T-helper 22 cell (primary cell): ENCODE measurements around the gene FIBCD1.

Experiments
- DNase-seq: peaks from one replicate; pipeline ENCODE4 v3.0.0-alpha.2; 2020; ENCODE audit warnings: low read depth

The FIBCD1 gene, protein sequence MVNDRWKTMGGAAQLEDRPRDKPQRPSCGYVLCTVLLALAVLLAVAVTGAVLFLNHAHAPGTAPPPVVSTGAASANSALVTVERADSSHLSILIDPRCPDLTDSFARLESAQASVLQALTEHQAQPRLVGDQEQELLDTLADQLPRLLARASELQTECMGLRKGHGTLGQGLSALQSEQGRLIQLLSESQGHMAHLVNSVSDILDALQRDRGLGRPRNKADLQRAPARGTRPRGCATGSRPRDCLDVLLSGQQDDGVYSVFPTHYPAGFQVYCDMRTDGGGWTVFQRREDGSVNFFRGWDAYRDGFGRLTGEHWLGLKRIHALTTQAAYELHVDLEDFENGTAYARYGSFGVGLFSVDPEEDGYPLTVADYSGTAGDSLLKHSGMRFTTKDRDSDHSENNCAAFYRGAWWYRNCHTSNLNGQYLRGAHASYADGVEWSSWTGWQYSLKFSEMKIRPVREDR

DNA sequence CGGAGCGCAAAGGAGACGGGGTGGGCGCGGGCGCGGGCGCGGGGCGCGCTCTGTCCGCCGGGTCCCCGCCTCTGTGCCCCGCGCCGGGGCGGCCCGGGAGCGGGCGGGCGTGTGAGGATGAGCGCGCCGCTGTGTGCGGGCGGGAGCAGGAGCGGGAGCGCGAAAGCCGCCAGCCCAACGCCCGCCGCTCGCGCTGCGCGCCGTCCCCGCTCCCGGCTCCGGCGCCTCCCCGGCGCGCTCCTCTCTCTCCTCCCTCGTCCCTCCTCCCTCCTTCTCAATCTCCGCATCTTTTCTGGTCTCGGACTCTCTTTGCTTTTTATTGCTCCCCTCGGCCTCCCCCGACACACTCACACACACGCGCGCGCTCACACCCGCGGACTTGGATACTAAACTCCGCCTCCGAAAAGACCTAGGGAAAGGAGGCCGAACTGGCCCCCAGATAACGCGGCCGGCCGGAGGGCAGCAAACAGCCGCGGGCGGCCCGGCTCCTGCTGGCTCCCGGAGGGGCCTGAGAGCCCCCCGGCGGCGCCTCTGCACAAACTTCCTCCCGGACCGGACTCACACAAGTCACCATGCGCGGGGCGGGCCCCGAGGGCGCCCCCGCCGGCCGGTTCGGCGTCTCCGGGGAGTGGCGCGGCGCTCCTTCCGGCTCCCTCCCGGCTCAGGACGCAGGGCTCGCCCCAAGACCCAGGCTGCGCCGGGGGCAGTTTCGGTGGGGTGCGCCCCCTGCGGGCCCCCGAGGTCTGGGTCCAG, at the start of gene FIBCD1:
Gene FIBCD1, minus strand, starts transcription at position 596 of the 753 bp plus-strand sequence. CDS start 640 bp downstream, outside the sequence.
- no peak for DNase-seq

DNA sequence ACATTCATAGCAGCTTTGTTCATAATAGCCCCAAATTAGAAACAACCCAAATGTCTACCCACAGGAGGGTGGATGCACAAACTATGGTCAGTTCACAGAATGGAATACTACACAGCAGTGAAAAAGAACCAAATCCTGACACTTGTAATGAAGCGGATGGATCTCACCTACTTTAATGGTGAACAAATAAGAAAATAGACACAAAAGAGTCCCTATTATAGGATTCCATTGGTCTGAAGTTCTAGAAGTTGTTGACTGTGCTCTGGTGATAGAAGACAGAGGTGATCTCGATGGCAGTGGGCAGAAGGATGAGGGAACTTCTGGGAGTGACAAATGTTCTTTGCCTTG, 49.3 kb upstream of the FIBCD1 start:
- no peak for DNase-seq

DNA sequence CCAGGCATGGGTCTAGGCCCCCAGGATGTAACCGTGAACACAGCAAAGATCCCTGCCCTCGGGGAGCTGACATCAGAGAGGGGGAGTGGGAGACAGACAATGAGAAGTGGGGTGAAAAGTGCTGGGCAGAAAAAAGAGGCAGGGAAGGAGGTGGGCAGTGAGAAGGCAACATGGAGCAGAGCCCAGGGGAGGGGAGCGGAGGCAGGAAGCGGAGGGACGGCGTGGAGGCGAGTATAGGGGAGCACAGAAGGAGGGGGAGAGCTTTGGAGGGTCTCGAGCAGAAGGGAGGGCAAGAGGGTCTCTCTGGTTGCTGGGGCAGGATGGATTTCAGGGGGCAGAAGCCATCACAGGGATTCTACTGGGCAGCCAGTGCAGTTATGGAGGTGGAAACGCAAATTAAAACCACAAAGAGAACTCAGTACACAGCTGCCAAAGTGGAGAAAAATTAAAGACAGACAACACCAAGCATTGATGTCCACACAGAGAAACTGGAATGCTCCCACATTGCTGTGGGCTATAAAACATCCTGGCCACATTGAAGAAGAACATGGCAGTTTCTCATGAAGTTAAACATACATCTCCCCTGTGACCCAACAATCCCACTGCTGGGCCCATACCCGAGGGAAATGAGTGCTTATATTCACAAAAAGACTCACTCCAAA, 48.8 kb upstream of the FIBCD1 start:
- no peak for DNase-seq

- no peak for DNase-seq
These were observed 48.0 kb upstream of the FIBCD1 start for GRCh38 chr9:130987054-130987453.

GRCh38 chr9:130986356-130986965, 47.4 kb upstream of the FIBCD1 start:
- no peak for DNase-seq

GRCh38 chr9:130985606-130986162, 46.6 kb upstream of the FIBCD1 start:
- DNase-seq, result no peak

- DNase-seq, result no peak
These were observed 46.0 kb upstream of the FIBCD1 start for GRCh38 chr9:130985029-130985428.

DNA sequence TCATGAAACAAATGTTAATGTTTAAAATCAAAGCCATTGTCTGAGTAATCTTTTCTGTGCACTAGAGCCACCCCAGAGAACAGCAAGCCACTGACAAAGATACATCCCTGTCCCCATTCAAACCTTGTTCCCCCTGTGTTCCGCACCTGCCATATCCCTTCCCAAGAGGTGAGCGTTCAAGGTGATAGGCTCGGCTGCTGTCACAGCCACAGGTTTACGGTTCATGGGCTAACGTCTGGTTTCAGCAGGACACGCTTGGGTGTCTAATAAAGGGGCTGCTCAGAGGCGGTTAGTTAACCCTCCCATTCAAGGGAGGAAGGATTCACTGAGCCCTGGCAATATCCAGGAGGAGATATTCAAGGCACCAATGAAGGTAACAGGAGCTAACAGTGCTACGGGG, 45.5 kb upstream of the FIBCD1 start:
- DNase-seq, result no peak

GRCh38 chr9:130983970-130984369, 44.9 kb upstream of the FIBCD1 start:
- DNase-seq, result no peak

- no peak for DNase-seq
These were observed 44.3 kb upstream of the FIBCD1 start for GRCh38 chr9:130983359-130983670.

- DNase-seq, result no peak
These were observed 43.8 kb upstream of the FIBCD1 start for GRCh38 chr9:130982636-130983358.

- no peak for DNase-seq
These were observed 42.7 kb upstream of the FIBCD1 start for GRCh38 chr9:130981756-130982137.

DNA sequence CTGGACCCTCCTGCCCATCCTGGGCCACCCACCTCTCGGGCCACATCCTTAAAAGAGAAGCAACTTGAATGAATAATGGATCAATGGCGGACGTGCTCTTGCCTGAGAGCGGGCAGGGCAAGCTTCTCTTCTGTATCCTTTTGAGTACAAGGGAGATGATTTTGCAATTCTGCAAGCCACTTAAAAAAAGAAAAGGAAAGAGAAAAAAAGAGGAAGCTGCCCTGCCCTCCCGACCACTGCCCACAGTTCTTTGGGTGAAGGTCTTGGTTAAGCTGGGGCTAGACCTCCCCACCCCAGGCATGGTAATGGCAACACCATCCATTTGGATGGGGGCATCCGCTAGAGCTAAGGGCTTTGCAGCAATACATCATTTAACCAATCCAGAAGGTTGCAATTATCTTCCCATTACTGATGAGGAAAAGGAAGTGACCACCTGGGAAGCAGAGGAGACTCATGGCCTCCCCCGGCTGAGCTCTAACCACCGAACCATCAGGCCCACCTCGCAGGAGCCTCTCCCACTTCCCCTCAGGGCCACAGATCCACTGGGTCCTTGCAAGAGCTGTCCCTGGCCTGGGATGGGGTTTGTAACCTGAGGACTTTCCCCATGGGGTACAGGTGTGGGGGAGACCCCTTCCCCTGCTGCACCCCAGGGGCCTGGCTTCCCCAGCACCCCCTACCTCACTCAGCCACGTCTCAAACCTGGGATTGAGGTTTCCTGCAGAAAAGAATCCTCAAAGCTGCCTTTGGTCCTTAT, 42.1 kb upstream of the FIBCD1 start:
- no peak for DNase-seq

DNA sequence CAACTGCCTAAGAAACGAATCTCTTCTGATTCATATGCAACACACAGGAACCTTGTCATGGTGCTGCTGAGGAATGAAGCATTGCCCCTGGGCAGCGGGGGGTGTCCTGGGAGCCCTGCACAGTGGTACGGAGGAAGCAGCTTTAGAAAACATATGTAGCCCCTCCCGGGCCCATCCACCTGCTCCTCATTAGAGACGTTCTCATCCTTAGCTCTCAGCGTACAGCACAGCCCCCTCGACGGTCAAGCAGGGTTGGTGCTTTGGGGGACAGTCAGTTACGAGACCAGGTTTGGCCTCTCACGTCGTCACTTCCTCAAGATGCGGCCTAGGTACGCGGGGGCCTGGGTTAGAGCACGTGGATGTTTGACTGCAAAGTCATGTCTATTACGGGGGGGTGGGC, 41.5 kb upstream of the FIBCD1 start:
- no peak for DNase-seq

DNA sequence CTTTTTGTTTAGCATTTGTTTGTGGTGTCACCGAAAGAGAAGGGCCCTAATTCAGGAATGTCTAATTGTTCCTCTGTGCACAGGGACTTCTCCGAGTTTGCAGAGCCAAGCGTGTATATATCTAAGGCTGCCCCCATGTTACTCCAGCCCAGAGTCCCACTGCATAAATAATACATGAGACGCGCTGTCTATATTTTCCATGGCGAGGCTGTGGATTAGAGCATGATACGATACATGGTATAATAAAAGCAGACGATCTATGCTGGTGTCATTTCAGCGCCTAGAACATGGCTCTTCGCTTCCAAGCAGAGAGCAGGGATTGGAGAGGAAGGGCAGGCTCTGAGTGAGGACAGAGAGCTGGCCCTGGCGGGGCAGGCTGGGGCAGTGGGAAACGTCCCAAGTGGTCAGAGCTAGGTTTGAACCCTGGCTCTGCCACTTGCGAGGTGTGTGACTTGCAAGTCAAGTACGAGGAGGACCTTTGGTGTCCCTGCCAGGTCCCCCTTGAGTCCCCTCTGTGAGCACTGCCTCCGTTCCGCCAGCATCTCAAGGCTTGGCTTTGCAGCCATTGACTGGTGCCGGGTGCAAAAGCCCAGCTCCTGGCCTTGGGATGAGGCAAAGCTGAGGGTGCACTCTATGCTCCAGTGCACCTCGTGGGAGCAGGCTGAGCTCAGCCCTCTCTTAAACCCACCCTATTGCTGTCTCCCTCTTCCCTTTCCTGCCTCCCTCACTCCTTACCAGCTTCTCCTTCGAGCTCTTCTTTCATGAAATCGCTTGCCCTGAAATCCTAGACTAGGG, 40.7 kb upstream of the FIBCD1 start:
- no peak for DNase-seq

GRCh38 chr9:130977811-130978221, 38.8 kb upstream of the FIBCD1 start:
- no peak for DNase-seq

DNA sequence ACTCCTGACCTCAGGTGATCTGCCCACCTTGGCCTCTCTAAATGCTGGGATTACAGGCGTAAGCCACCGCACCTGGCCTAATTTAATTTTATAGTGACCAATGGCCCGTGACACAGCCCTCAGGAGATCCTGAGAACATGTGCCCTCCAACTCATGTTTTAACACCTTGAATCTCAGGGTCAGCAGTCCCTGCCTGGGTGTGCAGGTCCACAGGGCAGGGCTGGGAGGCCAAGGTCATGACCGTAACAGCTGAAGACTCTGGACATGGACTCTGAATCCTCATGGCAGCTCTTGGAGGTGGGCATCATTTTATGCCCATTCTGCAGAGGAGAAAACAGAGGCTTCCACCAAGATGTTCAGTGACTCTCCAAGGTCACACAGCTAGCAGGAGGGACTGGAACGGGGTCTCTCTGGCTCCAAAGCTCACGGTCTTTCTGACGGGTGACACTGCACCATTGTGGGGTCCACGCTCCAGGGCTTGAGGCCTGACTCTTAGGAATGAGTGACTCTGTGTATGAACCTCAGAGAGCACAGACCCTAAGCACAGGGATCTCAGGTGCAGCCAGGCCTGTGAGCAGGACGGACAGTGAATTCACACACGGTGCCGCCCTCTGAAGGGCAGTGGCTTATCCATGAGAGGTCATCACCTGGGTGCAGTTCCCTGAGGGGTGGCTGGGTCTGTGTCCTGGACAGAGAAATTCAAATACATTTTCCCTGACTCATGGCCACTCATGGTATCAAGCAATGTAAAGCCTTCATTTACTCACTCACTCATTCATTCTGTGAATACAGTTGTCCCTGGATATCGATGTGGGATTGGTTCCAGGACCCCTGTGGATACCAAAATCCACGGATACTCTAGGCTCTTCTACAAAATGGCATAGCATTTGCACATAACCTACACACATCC, 37.1 kb upstream of the FIBCD1 start:
- DNase-seq, result no peak

DNA sequence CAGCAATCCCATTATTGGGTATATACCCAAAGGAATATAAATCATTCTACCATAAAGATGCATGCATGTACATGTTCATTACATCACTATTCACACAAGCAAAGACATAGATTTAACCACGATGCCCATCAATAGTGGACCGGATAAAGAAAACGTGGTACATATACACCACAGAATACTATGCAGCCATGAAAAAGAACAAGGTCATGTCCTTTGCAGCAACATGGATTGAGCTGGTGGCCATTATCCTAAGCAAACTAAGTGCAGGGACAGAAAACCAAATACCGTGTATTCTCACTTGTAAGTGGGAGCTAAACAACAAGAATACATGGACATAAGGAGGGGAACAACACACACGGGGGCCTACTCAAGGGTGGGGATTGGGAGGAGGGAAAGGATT, 36.1 kb upstream of the FIBCD1 start:
- no peak for DNase-seq

DNA sequence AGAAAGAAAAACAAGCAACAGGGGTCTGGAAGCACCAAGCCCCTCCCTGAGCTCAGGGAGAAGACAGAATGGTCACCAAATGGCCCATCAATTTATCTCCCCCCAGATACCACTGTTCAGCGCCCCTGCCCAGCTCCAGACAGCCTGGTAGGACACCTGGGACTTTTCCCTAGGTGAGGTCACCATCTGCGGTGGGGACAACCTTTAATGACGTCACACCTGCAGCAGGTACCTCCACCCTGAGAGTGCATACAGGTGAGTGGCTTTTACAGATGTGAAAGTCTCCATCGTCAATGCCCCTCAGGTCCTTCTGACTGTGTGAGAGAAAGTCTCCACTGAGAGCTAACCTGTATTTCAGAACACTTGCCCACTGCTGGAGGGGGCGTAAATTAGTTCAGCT, 35.6 kb upstream of the FIBCD1 start:
- DNase-seq, result no peak
